Measurements from ENCODE around the gene PDE7B. TPM values are rescaled to one million over a fixed set of nuclear protein-coding genes. Genes with fewer than 3 reads are reported as not detected.

The PDE7B gene
- total and polyA plus RNA-seq, 9 of the 15 experiments (the other 6 are each of a cell fraction or from before 2014, with no cell fraction given), result 0.01 TPM; not detected in 8

DNA sequence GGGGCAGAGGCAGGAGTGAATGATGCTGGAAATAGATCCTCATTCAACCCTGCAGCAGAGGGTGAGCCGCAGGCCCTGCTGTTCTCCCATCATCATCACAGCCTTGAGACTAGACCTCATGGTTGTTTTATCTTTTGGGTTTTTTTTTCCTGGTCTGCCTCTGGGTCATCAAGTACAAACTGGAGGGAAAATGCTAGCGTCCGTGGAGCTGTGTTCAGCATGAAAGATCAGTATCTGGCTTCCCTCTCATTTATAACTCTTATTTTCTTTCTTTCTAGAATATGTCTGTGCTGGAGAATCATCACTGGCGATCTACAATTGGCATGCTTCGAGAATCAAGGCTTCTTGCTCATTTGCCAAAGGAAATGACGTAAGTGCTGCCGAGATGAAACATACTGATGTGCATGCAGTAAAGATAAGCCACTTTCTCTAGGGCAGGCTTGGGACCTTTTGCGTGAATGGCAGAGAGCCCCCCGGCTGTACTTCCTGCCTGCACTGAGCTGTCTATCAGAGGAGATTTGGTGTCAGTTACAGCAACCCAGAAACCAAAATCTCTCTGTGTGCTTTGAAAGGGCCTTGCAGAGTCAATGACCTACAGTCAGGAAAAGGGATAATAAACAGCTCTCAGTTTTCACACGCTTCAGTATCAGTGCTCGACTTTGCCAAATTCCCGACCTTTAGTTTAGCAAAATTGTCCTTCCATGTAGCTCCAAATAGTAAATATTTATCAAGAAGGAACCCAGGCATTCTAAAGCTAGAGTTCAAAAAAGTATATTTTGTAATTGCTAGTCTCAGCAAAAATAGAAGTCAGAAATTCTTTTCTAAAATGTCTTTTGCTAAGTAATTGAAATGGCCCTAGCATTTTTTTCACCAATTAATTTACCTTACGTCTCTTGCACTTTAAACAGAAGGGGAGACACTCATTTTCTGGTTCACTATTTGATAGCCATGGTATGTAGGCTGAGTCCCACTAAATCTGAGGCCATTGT is 322.3 kb downstream of the PDE7B start (continued):
- TF ChIP-seq, protein P1, sequence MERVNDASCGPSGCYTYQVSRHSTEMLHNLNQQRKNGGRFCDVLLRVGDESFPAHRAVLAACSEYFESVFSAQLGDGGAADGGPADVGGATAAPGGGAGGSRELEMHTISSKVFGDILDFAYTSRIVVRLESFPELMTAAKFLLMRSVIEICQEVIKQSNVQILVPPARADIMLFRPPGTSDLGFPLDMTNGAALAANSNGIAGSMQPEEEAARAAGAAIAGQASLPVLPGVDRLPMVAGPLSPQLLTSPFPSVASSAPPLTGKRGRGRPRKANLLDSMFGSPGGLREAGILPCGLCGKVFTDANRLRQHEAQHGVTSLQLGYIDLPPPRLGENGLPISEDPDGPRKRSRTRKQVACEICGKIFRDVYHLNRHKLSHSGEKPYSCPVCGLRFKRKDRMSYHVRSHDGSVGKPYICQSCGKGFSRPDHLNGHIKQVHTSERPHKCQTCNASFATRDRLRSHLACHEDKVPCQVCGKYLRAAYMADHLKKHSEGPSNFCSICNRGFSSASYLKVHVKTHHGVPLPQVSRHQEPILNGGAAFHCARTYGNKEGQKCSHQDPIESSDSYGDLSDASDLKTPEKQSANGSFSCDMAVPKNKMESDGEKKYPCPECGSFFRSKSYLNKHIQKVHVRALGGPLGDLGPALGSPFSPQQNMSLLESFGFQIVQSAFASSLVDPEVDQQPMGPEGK (CRISPR knock-in tag; IDR thresholded peaks at IDR 0.05; ENCODE audit: borderline replicate concordance), result no peak
- TF ChIP-seq RAD51 (IDR thresholded peaks at IDR 0.05; ENCODE audit: borderline replicate concordance, low read depth) (no peak), ZBTB12 (CRISPR knock-in tag; IDR thresholded peaks at IDR 0.05) (0 out of 2 replicates have a peak, but pooled peaks have one; percentile 43), ATF1 (CRISPR knock-in tag; IDR thresholded peaks at IDR 0.05) (no peak), ATF1 (tag; IDR thresholded peaks at IDR 0.05) (peak; percentile 60; the same call in 1 of the 2 replicates), ZNF518B (CRISPR knock-in tag; IDR thresholded peaks at IDR 0.05) (no peak), RHOXF2B (CRISPR knock-in tag; conservative IDR thresholded peaks at IDR 0.05) (no peak), ZNF79 (CRISPR knock-in tag; IDR thresholded peaks at IDR 0.05; ENCODE audit: low read depth) (no peak), ZBTB8A (IDR thresholded peaks at IDR 0.05; ENCODE audit: partially characterized antibody) (no peak), ZSCAN32 (CRISPR knock-in tag; IDR thresholded peaks at IDR 0.05) (no peak), PKNOX1 (IDR thresholded peaks at IDR 0.05) (peak; percentile 64), ZNF717 (CRISPR knock-in tag; IDR thresholded peaks at IDR 0.05) (no peak), ZC3H8 (IDR thresholded peaks at IDR 0.05) (no peak)
- TF ChIP-seq, protein P2, sequence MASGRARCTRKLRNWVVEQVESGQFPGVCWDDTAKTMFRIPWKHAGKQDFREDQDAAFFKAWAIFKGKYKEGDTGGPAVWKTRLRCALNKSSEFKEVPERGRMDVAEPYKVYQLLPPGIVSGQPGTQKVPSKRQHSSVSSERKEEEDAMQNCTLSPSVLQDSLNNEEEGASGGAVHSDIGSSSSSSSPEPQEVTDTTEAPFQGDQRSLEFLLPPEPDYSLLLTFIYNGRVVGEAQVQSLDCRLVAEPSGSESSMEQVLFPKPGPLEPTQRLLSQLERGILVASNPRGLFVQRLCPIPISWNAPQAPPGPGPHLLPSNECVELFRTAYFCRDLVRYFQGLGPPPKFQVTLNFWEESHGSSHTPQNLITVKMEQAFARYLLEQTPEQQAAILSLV (tag; IDR thresholded peaks at IDR 0.05), result no peak
- TF ChIP-seq, protein P3, sequence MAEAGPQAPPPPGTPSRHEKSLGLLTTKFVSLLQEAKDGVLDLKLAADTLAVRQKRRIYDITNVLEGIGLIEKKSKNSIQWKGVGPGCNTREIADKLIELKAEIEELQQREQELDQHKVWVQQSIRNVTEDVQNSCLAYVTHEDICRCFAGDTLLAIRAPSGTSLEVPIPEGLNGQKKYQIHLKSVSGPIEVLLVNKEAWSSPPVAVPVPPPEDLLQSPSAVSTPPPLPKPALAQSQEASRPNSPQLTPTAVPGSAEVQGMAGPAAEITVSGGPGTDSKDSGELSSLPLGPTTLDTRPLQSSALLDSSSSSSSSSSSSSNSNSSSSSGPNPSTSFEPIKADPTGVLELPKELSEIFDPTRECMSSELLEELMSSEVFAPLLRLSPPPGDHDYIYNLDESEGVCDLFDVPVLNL (CRISPR knock-in tag; IDR thresholded peaks at IDR 0.05; ENCODE audit: low read depth), result no peak
